NCI-H2196 treated with DMSO at 0.1 percent for 48 hours (cell line): Measurements from ENCODE around the gene RPL19.

ENCODE experiments used
- DNase-seq: peaks from one replicate; lab custom pipeline; 2025; ENCODE audit not compliant: unreplicated experiment; lab: John Stamatoyannopoulos, UW

RPL19 gene

DNA sequence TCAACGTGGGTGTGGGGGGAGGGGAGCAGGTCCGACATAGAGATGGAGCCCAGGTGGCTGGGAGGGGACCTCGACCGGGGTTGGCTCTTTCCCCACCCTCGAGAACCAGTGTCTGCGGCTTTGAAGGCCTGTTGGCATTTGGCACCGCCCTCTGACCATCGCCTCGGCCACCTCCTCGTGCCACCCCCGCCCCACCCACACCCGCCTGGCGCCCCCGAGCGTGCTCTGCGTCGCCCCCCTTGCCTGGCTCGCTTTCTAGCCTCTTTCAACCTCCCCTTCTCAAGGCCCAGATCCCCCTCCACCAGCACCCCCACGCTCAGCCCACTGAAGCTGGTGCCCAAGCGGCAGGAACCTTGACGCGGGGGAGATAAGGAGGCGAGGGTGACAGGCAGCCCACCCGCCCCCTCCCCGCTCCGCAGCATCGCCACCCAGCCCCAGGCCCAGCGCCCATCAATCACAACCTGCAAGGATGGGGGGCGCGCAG lies 3.2 kb upstream of the RPL19 start:
- no peak for DNase-seq

DNA sequence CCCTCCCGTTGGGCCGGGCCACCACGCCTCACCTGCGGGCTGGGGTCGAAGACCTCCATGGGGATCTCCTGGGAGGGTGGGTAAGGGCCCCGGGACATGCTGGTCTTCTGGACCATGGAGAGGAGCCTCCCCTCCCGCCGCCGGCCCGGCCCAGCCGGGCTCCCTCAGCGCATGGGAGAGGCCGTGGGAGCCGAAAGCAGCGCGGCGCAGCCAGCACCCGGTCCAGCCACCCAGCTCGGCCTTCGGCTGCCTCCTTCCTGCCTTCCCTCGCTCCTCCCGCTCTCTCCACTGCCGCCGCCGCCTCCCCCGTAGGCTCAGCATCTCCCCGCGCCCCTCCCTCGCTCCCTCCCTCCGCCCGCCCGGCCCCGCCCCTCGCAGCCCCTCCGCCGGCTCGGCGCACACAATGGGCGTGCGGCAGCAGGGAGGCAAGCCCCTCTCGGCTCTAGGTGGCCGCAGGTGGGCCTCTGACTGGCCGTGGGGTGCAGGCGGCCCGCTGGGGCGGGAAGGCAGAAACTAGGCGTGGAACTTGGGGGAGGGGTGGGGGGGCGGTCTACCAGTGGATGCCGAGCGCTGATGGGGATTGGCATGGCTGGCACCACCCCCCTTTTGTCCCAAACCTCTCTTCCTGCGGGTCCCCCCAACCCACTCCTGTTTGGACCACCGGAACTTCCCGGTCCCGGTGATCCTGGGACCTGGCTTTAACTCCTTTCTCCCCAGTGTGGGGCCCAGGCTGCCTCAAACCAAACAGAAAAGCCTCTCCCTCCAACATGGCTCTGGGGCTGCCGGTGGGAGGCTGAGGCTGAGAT lies 2.5 kb upstream of the RPL19 start, which contains the start of gene CACNB1:
CACNB1 (minus strand) TSS at position 290 of the 806 bp plus-strand sequence; CDS start at position 116, 174 bp downstream.
- DNase-seq: peak; percentile 33

DNA sequence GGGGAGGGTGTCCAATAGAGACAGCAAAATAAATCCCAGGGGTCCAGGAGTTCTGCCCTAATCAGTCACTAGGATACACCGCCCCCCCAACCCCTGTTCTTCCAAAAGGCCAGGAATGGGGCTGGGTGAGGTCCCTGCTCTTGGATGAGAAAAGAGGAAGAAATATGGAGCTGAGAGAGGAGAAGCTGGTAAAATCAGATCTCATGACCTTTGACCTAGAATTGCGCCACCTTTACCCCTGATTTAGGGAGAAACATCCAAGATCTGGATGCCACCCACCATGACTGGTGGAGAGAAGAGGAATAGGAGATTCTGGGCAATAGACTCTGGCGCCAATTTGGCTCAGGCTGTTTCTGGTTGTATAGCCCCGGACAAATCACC lies 1.9 kb upstream of the RPL19 start:
- DNase-seq: no peak

DNA sequence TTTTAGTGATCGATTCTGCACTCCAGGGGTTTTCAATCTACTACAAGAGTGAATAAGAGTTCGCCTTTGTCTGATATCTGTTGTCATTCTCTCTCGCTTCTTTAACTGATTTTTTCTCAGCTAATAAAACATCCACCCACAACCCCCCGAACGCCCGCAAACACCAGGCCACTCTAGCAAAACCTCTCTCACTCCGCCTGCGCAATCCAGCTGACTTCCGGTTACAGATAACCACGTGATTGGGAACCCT lies 338 bp upstream of the RPL19 start:
- DNase-seq: peak; percentile 62

DNA sequence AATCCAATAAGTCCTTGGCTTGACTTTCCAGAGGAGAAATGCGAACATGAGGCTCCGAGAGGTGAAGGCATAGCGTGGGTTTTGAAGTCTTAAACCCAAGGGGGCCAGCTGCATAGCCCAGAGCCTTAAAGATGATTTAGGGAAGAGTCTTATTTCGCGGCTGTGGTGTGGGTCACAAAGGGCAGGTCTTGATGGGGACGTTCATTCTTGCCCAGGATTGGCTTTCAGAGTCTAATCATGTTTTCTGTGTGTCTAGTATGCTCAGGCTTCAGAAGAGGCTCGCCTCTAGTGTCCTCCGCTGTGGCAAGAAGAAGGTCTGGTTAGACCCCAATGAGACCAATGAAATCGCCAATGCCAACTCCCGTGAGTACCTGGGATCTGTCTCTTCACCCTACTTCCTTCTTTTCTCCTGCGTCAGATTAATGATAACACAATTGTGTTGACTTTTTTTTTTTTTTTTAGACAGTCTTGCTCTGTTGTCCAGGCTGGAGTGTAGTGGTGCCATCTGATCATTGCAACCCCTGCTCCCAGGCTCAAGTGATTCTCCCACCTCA lies 951 bp downstream of the RPL19 start:
- DNase-seq: no peak

DNA sequence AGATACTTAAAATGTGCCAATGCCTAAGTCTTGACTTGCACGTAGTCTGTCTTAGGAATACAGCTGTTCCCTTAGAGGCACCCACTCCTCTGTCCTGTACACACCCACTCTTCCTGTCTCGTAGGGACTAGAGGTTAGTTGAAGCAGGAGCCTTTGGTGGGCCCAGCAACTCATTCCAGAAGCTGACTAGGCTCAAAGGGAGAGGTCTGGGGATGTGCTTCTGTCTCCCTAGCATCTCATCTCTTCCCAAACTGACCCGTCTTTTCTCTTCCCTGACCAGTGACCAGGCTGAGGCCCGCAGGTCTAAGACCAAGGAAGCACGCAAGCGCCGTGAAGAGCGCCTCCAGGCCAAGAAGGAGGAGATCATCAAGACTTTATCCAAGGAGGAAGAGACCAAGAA lies 4.2 kb downstream of the RPL19 start:
- DNase-seq: no peak

DNA sequence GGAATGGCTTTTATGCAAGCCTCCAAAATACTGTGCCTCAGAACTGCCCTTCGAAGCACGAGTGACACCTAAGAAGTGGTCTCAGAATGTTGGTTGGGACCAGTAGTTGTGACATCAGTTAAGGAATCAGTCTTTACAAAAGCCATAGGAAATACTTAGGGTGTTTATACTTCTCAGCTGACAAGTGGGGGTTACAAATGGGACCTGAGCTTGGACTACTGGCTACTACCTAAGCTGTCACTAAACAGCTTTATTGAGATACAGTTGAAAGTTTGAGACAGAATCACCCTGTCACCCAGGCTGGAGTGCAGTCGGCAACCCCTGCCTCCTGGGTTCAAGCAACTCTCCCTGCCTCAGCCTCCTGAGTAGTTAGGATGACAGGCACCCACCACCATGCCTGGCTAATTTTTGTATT lies 5.0 kb downstream of the RPL19 start:
- DNase-seq: no peak

DNA sequence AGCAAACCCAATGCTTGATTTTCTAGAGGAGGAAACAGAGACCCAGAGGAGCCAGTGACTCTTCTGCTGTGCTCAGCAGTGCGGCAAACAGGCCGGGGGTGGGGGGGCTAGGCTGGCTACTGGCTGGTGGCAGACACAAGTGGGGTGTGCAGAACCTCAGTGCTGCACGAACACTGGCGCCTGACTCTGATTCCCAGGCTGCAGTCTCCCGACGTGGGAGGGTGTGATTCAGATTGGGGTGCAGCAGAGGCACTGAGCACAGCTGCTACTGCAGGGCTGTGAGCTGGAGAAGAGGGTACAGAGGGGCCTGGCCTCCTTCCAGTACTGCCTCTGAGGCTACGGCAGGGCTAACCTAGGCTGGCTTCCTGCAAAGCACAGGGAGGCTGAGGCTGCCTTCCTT lies 8.1 kb downstream of the RPL19 start:
- DNase-seq: no peak

DNA sequence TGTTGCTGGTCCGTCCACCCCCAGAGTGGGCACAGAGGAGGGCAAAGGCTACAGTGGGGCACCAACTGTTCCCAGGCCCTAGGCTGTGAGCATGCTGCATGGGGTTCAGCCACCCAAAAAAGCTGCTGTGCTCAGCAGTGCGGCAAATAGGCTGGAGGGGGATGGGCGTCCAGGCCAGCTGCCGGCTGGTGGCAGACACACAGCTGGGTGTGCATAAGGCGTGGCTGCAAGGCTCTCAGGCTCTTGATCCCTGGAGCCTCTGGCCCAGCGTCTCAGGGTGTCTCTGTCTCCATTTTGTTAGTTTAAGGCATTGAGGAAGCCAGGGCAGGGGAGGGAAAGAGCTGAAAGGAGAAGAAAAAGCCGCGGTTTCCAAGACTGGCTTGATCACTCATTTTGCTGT lies 8.8 kb downstream of the RPL19 start:
- DNase-seq: no peak

DNA sequence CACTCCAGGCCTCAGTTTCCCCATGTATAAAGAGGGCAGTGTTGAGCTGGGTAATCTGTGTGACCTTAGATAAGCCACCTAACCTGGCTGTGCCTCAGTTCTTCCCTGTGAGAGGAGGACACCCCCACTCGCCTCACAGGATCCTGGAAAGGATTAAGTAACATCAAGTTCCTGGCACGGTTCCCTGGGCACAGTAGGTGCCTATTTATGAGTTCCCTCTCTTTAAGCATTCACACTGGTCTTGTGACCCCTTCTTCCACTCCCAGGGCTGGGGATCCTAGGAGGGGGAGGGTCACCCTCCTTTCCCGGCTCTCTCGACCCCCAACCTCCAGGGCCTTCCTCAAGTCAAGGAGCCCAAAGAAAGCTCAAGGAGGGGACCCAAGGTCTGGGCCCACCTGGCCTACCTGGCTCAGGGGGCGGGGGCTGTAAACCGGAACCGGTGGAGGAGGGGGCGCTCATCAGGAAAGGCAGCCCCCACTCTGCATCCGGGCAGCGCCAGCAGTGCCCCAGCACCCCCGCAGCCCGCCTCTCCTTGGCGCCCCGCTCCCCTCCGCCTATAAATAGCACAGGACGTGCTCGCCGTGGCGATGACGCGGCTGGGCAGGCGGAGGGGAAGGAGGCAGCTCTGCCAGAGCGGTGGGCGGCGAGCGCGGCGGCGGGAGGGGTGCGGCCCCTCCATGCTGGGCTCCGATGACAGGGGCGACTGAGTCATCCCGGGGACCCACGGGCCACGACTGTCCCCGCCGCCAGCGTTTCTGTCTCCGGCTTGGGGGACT lies 9.4 kb downstream of the RPL19 start:
- no peak for DNase-seq

DNA sequence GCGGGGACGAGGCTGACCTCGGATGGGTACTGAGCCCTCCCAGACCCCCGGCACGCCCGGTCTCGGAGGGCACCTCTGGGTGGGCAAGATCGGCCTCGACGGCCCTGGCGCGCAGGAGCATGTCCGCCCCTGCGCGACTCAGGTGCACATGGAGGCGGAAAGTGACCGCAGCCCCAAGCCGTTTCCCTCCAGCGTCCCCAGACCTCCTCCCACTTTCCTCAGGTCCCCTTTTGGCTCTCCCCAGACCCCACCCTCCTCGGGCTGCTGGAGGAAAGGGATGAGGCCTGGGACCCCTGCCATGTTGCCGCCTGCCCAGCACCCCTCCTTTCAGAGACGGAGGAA lies 10.0 kb downstream of the RPL19 start:
- no peak for DNase-seq

DNA sequence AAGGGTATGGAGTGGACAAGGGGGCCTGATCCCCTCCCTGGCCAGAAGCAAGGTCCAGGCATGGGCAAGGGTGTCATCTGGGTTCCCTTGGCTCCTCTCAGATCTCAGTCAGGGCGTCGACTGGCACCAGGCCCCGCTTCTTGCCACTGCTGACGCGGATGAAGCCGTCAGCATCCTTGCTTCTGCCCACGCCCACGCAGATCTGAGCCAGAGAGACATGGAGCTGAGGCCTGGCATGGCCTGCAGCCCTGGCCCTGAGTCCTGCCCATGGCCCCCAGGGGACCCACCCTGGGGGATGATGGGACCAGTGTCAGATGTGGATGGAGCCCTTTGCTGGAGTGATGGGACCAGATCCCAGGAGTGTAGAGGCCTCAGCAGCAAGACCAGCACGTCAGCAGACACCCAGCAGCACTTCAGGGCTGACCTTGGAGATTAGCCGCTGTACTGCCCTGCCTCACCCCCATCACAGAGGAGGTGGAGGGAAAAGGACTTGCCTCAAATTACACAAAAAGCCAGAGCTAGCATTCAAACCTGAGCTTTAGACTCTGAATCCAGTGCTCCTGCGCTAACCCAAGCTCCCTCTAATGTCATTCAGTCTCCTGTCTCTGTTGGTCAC lies 12.2 kb downstream of the RPL19 start:
- no peak for DNase-seq

DNA sequence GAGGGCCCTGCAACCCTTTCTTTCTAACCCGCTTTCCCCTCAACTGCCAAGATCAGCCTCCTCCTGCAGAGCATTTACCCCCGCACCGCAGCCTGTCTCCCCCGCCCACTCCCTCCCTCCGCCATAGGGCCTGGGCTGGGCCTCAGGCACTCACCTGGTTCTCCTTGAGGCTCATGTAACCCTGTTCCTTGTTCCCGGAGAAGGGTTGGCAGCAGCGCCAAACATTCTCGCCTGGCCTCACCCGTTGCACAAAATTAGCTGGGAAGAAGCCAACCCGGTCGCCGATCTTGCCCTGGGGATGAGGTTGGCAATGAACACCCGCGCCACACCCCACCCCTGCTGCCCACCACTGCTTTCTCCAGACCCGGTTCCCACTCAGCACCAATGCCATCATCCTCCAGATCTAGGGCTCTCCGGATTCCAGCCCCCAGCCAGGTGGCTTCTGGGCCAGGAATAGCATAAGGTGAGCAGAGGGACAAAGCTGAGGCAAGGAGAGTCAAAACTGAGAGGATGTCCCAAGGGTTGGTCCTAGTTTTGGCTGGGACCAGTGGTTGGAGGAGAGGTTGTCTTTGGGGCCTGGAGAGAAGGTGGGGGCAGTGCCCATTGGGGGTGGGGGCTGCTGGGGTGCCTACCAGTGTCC lies 12.9 kb downstream of the RPL19 start:
- no peak for DNase-seq

DNA sequence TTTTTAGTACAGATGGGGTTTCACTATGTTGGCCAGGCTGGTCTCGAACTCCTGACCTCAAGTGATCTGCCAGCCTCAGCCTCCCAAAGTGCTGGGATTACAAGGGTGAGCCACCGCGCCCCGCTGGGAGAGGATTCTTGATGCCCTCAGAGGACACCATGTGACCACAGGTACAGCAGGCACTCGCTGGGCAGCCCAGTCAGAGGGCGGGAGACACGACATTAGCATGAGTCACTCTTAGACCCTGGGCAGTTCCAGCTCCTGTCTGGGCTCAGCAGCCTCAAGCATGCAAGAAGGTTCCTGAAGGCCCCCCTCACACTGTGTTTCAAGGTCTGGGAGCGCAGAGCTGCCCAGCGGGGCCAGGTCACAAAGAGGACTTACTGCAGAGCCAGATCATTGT lies 13.8 kb downstream of the RPL19 start:
- no peak for DNase-seq

DNA sequence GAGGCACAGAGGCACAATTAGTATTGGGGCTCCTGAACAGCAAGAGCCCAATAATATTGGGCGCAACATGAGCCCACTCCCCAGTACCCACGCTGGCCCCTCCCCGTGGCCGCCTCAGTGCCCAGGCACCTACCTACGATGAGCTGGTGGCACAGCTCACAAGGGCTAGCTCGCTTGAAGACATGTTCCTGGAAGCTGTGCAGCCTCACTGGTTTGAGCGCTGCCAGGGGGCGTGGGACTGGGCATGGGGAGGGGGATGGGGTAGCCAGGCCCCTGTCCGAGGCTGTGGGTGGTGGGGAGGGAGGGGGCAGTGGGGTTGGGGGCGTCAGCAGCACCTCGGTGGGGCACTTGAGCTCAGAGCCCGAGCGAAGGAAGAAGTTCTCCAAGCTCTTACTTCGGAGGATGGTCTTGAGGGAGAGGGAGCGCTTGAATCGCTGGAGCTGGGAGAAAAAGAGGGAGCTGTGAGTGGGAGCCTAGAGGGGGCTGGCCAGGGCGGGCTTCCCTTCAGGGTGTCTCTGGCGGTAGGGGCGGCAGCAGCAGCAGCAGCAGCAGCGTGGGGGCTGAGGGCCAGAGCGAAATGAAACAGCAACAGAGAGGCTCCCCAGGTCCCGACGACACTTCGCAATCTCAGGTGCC lies 17.8 kb downstream of the RPL19 start:
- DNase-seq: no peak

DNA sequence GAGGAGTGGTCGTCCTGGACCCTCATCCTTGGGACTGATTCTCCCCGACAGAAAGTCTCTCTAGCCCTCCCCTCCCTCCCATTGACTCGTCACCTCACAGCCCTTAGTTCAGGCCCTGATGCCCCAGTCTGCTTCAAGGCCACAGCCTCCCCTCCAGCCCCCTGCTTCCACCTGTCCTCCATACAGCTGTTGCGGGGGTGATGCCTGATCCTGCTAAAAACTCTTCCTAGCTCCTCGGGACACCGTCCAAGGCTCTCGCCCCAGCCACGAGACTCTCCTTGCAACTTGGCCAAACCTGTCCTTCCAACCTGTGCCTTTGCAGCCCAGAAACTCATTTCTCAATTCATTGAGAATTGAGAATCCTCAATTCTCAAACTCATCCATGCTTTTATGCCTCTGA lies 18.8 kb downstream of the RPL19 start:
- no peak for DNase-seq

DNA sequence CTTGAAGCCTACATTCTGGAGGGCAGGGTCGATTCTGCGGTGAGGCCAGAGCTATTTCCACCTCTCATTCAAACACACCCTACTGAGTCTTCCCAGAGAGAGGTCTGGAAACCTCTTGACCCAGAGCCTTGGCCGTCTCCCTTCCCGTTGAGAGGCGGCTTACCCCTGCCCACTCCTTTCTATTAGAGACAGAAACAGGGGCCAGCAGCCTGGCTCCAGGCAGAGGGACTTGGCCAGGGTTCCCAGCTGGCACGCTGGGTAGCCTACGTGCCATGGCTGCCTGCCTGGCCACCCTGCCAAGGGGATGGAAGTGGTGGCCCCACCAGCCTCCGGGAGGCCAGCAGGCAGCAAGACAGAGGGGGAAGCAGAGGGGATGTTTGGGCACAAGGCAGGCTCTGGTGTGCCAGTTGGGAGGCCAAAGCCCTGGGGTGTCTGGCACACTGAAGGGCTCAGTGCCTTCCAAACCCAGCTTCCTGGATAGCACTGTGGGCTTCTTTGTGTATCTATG lies 19.6 kb downstream of the RPL19 start:
- no peak for DNase-seq

DNA sequence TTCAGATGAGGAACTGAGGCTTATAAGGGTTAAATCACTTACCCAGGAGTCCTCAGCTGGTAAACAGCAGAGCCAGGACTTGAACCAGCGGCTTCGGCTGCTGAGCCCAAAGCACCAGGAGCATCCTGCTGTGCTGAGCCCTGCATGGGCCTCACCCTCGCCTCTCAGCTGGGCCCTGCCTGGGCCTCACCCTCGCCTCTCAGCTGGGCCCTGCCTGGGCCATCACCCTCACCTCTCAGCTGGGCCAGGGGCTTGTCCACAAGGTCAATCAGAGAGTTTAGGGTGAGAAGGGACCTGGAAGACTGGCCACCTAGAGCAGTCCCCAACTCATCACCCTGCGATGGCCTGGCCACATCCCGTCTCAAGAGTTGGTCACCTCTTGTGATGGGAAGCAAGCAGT lies 21.5 kb downstream of the RPL19 start:
- DNase-seq: no peak

DNA sequence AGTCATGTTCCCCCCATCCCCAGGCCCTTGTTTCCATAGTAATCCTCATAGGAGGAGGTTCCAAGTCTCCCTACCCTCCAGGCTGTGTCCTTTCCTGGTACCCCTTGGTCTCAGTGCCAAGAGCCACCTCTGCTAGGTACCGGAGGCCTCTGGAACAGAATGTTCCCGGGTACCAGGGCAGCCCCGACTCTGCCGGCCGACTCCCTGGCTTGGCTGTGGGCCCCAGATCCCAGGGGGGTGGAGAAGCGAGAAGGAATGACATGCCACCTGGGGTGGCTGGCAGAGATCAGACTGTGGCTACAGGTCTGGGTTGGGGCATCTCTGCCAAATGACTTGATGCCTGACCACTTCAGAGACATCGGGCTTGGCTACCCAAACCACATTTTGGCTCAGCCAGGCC lies 22.1 kb downstream of the RPL19 start:
- no peak for DNase-seq

DNA sequence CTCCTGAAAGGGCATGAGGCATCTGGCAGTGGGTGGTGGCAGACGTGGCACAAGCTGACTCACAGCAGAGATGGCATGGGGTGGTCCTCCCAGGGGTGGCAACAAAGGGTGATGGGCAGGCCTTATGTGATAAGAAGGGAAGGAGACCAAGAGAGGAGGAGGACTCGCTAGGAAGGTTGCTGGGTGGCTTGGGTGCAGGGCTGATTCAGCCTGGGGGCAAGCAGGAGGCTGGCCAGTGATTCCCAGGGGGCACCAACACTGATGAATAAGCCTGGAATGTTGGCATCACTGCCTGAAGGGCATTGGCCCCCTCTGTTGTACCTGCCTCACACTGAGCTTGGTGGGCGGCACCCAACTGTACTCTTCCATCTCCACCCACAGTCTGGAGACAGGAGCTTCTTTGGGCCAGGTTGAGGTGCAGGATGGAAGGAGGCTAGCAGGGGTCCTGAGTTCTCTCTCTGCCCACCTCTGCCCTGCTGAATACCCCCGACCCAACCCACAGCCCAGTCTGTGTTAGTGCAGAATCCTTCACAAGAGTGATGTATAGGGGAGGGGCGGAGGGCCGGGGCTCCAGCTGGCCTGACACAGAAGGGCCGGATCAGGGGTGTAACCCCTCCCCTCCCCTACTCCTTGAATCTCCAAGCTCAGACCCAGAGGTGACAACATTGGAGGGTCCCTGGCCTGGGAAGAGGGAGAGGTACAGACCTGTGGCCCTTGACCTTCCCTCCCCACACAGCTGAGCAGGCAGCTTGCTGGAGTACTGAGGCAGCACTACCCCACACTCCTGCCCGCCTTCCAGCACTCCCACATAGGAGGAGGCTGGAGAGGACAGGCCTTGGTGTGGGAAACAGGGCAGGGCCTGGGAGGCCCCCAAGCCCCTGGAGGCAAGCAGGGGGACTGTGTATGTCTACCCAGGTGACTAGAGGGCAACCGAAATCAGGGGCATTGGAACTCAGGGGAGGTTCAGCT lies 23.1 kb downstream of the RPL19 start:
- no peak for DNase-seq
